ENCODE data around the gene BROX.

BROX gene

GRCh38 chr1:222777977-222778376 lies 65.6 kb downstream of the BROX start:
- peak; percentile 58 to 78 for DNase-seq

- no peak for DNase-seq
Measured at GRCh38 chr1:222781251-222781650, 68.9 kb downstream of the BROX start.

- no peak for DNase-seq
Measured at GRCh38 chr1:222783051-222783450, 70.7 kb downstream of the BROX start.

- DNase-seq: no peak
Measured at GRCh38 chr1:222784371-222784770, 72.0 kb downstream of the BROX start.
